HG03469 (cell line): ENCODE measurements around the gene GET4.
"Not testable (repeated sequence)": the region's sequence is repeated elsewhere in the genome, so short reads cannot be mapped to it uniquely, and the experiment has no call there.

Source experiments
- ATAC-seq: cut with Tn5 transposase; IDR thresholded peaks from one replicate; pipeline ENCODE4 v1.9.1; 2021; ENCODE audit warnings: mild to moderate bottlenecking, moderate library complexity, moderate number of reproducible peaks; ENCODE audit not compliant: unreplicated experiment

GET4 gene

DNA sequence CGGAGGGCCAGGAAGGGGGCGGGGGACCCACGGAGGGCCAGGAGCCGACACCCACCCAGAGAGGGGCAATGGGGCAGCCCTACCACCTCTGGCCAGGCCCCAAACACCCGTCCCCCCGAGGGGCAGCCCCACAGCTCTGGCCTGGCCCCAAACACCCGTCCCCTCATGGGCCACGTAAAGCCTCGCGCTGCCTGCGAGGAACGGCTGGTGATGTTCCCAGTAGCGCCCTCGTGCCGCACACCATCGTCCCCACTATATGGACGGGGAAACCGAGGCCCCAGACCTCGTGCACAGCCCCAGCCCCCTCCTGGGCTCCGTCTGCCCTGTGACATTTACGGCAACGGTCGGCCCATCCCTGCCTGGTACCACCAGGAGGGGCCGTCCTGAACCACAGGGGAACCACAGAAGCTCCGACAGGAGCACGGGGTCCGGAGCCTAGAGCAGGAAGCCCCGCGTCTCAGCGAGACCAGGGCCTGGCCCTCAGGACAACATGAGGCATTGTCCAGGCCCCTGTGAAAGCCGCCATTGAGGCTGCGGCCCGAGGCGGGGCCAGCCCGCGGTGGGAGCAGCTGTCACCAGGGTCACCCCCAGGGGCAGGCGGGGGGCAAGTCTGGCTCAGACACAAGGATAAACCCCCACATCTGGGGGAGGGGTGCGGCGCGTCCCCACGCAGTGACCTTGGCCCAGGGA, 35.6 kb downstream of the GET4 start:
- no peak for ATAC-seq

DNA sequence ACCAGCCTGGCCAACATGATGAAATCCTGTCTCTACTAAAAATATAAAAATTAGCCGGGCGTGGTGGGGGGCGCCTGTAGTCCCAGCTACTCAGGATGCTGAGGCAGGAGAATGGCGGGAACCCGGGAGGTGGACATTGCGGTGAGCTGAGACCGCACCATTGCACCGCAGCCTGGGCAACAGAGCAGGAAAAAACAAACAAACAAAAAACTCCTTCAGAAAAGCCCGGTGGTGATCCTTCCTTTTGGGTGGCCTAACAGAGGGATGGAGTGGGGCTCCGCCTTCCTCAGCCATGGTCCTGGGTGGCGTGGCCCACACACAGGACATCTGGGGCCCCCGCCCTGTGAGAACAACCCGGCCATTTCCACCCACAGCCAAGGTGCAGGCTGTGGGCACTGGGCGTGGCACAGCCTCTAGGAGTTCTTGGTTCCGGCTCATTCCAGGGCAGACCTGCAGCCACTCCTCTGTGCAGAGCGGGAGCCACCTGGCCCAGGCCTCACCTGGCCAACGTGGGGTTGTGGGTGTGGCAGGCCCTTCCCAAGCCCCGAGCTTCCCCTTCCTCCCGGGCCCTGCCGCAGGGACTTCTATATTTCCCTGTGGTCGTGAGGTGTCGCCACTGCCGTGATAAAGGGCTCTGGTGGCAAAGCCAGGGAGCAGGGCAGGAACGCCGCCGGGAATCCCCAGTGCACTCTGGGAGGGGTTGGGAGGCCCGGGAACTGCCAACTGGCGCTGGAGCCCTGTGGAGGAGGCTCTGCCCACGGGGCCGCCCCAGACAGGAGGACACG, 37.6 kb downstream of the GET4 start:
- no peak for ATAC-seq

DNA sequence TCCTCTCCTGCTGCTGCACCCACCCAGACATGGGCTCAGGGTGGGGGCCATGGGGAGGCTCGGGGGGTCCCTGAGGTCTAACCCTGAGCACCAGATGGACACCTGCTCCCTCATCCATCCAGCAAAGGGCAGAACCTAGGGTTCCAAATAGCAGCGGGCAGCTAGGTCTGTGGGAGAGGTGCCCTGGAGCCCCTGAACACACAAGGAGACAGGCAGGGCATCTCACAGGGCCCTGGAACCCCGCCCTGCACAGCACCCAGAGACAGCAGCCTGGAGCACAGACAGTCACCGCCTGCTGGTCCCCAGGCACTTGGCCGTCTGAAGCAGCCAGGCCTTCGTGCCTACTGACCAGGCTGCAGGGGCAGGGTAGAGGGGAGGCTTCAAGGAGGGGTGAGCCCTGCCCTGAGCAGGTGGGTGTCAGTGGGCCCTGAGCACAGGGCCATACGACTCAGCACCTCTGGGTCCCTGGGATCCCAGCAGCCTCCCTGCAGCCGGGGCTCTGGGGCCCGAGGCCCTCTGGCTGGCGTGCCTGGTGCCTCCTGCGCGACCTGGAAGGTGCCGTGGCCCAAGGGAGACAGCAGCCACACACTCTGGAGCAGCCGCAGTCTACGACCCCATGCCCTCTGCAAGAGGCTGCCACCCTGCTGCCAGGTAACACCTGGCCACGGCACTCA, 38.3 kb downstream of the GET4 start:
- ATAC-seq: no peak

DNA sequence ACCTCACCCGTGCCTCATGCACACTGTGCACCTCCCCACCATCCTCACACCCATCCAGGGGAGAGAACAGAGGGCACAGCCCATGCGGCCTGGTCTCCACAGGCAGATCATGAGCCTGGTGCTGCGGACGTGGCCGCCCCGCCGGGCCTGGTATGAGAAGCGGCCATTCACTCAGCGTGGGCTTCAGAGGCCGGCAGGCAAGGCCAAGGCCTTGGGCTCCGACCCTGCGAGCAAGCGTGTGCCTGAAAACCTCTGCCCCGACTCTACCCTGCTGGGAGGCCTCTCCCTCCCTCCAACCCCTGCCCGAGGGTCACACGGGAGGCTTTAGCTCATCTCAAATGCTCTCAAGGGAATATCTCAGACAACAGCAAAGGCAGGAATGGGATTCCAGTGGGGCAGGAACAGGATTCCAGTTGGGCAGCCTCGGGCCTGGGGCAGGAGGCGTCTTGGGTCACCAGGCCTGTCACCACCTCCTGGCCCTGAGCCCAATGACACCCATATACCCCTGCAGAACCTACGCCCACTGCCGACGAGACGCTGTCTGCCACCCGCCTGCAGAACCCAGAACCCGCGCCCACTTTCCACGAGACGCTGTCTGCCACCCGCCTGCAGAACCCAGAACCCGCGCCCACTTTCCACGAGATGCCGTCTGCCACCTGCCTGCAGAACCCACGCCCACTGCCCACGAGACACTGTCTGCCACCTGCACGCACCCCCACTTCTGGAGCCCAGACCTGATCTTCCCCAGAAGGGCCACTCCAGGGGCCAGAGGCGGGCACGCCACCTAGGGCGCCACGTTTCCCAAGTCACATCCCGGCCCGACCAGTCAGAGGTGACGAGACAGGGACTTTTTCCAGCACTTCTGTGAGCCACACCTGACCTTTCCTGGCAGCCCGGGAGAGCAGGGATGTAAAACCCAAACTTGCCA, 39.2 kb downstream of the GET4 start:
- ATAC-seq: no peak

DNA sequence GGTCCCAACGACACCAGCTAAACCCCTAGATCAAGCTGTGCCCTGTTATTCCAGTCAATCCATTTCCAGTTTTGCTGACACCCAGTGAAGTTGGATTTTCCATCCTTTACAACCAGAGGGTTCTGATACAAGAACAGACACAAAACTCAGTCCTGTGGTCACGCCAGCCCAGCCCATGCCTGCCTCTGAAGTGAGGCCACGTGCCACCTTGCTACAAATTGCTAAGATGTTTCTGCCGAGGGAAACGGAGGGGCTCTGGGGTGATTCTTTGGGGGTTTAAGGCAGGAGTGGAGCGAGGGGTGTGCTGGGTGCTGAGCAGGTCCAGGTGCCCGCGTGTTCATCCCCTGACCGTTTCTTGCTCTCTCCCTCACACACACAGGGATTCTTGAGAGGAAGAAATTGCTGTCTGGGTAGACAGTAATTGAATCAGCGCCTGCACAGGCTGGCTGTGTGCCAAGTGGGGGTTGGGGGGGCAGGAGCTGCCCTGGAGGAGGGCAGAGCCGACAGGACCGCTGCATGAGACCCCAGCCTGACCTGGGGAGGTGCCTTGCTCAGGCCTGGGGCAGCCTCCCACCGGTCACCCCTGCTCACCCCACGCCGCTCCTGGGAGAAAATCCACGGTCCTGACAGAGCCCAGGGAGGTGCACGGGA, 40.1 kb downstream of the GET4 start:
- ATAC-seq: no peak

DNA sequence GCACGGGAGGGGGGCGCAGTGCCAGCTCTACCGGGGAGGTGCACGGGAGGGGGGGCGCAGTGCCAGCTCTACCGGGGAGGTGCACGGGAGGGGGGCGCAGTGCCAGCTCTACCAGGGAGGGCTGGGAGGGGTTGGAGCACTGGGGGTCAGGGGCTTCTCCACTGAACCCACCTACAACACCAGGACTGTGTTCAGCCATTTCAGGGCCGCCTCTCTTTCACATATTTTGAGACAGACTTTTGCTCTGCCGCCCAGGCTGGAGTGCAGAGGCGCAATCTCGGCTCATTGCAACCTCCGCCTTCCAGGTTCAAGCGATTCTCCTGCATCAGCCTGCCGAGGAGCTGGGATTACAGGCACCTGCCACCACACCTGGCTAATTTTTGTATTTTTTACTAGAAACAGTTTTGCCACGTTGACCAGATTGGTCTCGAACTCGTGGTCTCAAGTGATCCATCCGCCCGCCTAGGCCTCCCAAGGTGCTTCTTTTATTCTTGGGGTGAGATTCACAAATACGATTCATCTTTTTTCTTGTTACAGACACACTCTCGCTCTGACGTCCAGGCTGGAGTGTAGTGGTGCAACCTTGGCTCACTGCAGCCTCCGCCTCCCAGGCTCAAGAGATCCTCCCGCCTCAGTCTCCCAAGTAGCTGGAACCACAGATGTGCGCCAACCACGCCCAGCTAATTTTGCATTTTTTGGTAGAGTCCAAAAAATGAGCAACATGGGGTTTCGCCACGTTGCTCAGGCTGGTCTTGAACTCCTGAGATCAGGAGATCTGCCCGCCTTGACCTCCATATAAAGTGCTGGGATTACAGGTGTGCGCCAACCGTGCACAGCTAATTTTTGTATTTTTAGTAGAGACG, 41.1 kb downstream of the GET4 start:
- ATAC-seq: no peak

DNA sequence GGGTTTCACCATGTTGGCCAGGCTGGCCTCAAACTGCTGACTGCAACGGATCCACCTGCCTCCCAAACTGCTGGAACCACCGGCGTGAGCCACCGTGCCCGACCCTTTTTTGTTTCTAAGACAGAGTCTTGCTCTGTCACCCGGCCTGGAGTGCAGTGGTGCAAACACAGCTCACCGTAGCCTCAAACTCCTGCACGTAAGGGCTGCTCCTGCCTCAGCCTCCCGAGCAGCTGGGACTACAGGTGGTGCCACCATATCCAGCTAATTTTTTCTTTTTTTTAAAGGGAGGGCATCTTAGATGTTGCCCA, 41.7 kb downstream of the GET4 start:
- ATAC-seq: no peak

DNA sequence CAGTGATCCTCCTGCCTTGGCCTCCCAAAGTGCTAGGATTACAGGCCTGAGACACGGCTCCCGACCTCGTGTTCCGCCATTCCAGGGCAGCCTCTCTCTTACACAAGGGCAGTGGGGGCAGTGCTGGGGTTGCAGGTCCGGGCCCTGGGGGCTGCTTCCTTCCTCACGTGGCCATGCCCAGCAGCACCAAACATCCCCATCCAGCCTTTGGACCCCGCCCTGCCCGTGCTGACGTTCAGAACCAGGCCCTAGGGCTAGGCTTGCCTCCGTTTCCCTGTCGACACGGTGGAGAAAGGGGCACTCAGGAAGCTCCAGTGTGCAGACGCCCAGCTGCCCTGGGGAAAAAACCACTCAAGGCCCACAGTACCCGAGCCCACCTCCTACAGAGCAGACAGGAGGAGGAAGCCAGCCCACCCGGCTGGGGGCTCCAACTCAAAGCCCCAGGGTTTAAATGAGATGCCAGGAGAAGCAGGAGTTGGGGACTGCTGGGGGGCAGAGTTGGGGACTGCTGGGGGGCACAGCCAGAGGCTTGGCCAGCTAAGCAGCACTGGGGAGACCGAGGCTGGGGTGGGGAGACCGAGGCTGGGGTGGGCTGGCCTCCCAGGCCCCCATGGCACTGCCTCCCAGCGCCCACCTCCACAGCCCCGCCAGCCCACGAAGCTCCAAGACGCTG, 42.2 kb downstream of the GET4 start:
- ATAC-seq: no peak

DNA sequence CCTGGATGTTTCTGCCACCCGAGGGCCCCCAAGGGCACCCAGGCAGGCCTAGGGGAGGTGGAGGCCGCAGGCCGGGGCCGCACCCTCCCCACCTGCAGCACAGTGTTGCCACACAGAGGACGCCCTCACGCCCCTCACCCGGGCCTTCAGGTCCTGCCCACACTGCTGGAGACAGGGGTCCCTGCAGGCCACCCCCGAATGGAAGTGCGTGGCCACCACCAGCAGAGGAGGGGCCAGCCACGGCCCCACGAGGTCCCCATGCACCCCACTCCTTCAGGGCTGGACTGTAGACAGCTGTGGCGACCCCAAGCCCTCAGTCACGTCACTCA, 42.7 kb downstream of the GET4 start:
- no peak for ATAC-seq

DNA sequence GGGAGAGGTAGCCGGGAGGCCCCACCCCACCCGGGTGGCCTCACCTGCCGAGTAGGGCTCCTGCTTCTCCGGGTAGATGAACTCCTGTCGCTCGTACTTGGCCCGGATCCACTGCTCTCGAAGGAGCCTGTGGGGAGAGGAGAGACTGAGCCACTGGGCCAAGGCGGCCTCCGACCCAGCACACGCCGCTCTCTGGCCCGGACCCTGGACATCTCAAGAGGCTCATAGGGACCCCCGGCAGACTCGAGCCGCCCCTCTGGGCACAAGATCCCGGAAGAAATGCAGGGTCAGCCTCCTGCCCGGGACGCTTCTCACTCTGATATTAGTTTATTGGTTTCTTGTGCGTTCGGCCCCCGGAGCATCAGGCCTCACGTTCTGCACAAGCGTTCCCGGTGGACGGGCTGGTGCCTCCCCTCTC, 43.6 kb downstream of the GET4 start:
- no peak for ATAC-seq

DNA sequence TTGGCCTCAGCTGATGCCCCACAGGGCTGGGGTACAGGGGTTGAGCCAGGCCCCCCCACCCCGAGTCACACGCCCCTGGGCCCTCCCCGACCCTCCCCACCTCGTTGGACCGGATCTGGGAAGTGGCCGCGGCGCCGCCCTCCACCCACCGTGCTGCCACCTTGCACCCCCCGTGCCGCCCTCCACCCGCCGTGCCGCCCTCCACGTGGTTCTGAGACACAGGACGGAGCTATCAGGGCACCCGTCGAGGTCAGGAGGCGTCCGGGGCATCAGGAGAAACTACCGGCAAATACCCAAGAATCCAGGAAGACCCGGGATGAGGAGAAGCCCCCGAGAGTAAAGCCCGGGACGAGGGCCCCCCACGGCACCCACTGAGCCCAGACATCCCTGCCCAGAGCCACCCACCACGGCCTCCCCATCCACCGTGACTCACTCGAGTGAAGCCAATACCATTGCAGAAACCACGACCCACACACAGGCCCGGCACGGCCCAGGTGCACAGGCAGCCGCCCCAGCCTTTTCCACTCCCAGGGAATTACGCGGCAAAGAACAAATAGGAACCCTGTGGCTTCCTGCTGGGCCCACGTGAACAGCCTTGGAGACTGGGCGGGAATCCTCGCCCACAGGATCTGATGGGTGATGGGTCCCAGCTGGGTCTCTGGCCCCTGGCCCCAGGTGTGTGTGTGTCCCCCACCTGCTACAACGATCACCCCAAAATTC, 44.2 kb downstream of the GET4 start:
- ATAC-seq: no peak

DNA sequence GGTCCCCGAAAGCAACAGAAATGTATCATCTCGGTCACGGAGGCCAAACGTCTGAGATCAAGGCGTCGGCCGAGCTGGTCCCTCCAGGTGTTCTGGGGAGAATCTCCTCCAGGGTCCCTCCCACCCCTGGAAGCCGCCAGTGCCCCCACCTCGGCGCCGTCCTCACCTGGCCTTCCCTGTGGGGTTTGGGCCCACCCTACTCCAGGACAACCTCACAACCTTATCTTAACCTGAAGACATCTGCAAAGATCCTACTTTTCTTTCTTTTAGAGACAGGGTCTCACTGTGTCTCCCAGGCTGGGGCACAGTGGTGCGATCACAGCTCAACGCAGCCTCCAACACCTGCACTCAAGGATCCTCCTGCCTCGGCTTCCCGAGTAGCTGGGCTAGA, 44.7 kb downstream of the GET4 start:
- ATAC-seq: no peak

DNA sequence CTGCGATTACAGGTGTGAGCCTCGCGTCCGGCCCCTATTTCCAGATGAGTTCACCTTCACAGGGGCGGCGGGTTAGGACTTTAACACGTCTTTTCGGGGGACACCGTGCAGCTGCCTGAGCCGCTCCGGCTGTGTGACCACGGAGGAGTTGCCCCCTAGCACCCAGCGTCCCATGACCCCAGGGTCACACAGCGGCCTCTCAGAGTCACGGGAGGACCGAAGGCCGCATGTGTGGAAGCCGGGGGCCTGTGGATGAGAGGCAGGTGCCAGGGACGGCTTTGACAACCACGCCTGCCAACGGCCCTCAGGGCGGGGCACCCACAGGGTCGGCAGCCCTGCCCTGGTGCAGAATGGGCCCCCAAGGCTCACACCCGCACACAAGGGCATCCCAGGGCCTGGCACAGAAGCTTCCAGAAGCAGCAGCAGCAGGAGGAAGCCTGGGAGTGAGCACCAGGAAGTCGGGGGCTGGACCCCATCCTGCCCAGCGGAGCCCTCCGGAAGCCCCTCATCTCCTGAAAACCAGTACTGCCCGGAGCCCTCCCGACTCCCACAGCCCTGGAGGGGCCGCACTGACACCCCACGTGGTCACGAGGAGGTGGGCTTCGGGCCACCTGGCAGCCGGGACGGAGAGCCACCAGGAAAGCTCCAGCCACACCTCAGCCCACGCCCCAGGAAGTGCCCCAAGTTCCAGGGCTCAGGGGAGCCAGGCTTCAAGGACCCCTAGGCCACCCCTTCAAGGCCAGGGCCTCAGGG, 45.4 kb downstream of the GET4 start:
- no peak for ATAC-seq

DNA sequence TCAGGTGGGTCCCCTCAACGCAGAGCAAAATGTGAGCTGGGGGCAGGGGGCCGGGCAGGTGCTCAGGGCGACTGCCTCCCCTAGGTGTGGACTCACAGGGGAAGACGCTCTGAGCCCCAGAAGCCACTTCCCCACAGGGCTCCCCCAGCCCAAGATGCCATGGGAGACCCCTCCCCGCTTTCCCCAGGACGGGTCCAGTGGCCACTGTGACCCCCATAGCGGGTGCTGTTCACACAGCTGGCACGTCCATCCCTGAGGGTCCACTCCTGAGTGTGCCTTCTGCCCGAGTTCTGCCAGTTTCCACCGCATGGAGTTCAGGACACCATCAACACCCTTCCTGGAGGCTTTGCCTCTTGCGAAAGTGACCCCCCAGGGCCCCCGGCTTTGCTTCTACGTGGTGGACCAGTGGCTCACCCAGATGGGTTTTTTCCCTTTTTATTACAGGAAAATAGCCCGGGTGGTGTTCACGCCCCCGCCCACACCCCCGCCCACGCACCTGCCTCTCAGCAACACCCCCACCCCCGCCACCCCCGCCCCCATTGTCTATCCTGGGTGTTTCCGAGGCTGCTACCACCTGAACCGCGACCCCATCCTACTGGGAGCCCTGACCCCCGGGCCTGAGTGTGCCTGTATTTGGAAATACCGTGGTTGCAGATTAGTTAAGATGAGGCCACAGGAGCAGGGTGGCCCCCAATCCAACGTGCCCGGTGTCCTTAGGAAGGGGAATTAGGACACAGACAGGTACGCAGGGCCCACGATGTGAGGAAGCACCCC, 46.2 kb downstream of the GET4 start:
- no peak for ATAC-seq

DNA sequence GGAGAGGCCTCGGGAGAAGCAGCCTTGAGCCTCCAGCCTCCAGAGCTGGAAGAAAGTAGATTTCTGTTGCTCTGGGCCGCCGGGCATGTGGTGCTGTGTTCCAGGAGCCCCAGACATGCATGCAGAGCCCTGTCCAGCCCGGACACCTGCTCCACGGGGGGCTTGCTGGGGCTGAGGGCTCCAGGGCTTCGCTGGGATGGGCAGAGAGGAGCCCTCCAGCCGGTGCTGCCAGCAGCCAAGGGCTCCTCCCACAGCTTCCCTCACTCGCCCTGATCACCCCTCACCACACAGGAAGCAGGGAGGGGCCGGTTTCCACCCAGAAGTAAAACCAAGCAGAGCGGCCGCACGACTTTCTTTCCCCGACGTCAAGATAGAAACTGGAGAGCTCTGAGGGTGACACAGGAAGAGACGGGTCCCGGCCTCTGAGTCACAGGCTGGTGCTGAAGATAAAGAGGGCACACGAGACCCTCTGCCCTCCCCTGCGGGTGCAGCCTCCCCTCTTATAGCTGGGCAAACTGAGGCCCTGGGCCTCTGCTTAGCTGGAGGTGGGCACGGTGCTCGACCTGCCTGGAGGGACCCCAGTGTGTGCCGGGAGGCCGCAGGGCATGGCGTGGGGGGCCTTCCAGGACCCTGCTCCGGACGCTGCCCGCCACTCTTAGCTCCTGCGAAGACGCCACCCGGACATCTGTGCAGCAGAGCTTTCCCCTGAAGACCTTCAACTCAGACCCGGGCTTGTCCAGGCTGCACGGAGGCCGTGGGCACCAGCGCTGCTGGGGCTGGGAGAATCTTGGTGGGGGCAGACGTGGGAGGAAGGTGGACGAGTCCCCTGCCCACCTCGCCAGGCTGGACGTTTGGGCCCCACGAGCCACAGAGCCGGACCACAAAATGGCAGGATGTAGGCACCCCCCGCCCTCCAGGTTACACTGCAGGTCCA, 47.0 kb downstream of the GET4 start:
- peak; percentile 50 for ATAC-seq

DNA sequence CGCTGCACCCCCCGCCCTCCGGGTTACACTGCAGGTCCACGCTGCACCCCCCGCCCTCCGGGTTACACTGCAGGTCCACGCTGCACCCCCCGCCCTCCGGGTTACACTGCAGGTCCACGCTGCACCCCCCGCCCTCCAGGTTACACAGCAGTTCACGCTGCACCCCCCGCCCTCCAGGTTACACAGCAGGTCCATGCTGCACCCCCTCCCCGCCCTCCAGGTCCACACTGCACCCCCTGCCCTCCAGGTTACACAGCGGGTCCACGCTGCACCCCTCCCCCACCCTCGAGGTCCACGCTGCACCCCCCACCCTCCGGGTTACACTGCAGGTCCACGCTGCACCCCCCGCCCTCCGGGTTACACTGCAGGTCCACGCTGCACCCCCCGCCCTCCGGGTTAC, 47.7 kb downstream of the GET4 start:
- not testable (repeated sequence) for ATAC-seq
